RKO (cell line): ENCODE measurements around the gene VSNL1.
"Not testable (repeated sequence)": the region's sequence is repeated elsewhere in the genome, so short reads cannot be mapped to it uniquely, and the experiment has no call there.

Experiments used
- DNase-seq: peaks from one replicate; pipeline ENCODE4 v3.0.0-alpha.2; 2016; ENCODE audit warnings: low spot score

VSNL1 gene

GRCh38 chr2:17542471-17542870 lies 2.0 kb downstream of the VSNL1 start:
- no peak for DNase-seq

- DNase-seq = no peak
Observed at GRCh38 chr2:17543131-17543660, 2.7 kb downstream of the VSNL1 start.

GRCh38 chr2:17543848-17544247 lies 3.4 kb downstream of the VSNL1 start:
- DNase-seq = no peak

- peak; percentile 54 for DNase-seq
Observed at GRCh38 chr2:17544256-17544655, 3.8 kb downstream of the VSNL1 start.

- DNase-seq = no peak
Observed at GRCh38 chr2:17545680-17546613, 5.5 kb downstream of the VSNL1 start.

- no peak for DNase-seq
Observed at GRCh38 chr2:17547237-17547636, 6.7 kb downstream of the VSNL1 start.

- no peak for DNase-seq
Observed at GRCh38 chr2:17547737-17548136, 7.2 kb downstream of the VSNL1 start.

- DNase-seq = no peak
Observed at GRCh38 chr2:17550907-17551306, 10.4 kb downstream of the VSNL1 start.

GRCh38 chr2:17555150-17555549 lies 14.7 kb downstream of the VSNL1 start:
- DNase-seq = no peak

- no peak for DNase-seq
Observed at GRCh38 chr2:17557596-17557995, 17.1 kb downstream of the VSNL1 start.

- DNase-seq = no peak
Observed at GRCh38 chr2:17558053-17558452, 17.6 kb downstream of the VSNL1 start.

GRCh38 chr2:17558878-17559277 lies 18.4 kb downstream of the VSNL1 start:
- no peak for DNase-seq

- not testable (repeated sequence) for DNase-seq
Observed at GRCh38 chr2:17565726-17566125, 25.2 kb downstream of the VSNL1 start.

GRCh38 chr2:17571681-17572080 lies 31.2 kb downstream of the VSNL1 start:
- no peak for DNase-seq

- DNase-seq = peak; percentile 26
Observed at GRCh38 chr2:17573085-17573803, 32.7 kb downstream of the VSNL1 start.

- DNase-seq = no peak
Observed at GRCh38 chr2:17573804-17574175, 33.3 kb downstream of the VSNL1 start.

GRCh38 chr2:17574406-17575073 lies 34.0 kb downstream of the VSNL1 start:
- no peak for DNase-seq

- DNase-seq = no peak
Observed at GRCh38 chr2:17576802-17577201, 36.3 kb downstream of the VSNL1 start.

- DNase-seq = no peak
Observed at GRCh38 chr2:17578466-17578928, 38.0 kb downstream of the VSNL1 start.

- DNase-seq = no peak
Observed at GRCh38 chr2:17579605-17580318, 39.3 kb downstream of the VSNL1 start.

GRCh38 chr2:17580319-17580715 lies 39.8 kb downstream of the VSNL1 start:
- DNase-seq = no peak

GRCh38 chr2:17581831-17582230 lies 41.3 kb downstream of the VSNL1 start:
- DNase-seq = no peak
